ENCODE data around the gene ZNF354B. TPM values are rescaled to one million over a fixed set of nuclear protein-coding genes. Genes with fewer than 3 reads are reported as not detected.
A peak's percentile ranks its signal among the peaks of the same experiment; 100 is the strongest.

ZNF354B gene
- total and polyA plus RNA-seq, 2 of the 13 experiments (the other 11 are each of a cell fraction or from before 2014, with no cell fraction given): 7.8 to 10.3 TPM

GRCh38 chr5:178859625-178860521 is at the start of gene ZNF354B (continued):
- TF ChIP-seq U2AF2 (IDR thresholded peaks at IDR 0.05; ENCODE audit: low read depth, low read length): no peak
- TF ChIP-seq ZNF512 (CRISPR knock-in tag; IDR thresholded peaks at IDR 0.05): no peak
- TF ChIP-seq IRX3 (CRISPR knock-in tag; IDR thresholded peaks at IDR 0.05; ENCODE audit: borderline replicate concordance, low read depth): no peak
- no peak for TF ChIP-seq THYN1 (CRISPR knock-in tag; IDR thresholded peaks at IDR 0.05; ENCODE audit: borderline replicate concordance, low read depth)
- no peak for TF ChIP-seq ZBTB46 (CRISPR knock-in tag; IDR thresholded peaks at IDR 0.05; ENCODE audit: borderline replicate concordance)
- TF ChIP-seq ZNF224 (CRISPR knock-in tag; IDR thresholded peaks at IDR 0.05): no peak
- 0 out of 2 replicates have a peak, but pooled peaks have one; percentile 36 for TF ChIP-seq TP53 (CRISPR knock-in tag; conservative IDR thresholded peaks at IDR 0.05)
- TF ChIP-seq SP1 (IDR thresholded peaks at IDR 0.05): no peak
- peak; percentile 27; the same call in 1 of the 2 replicates for TF ChIP-seq SP1 (CRISPR knock-in tag; IDR thresholded peaks at IDR 0.05)
- TF ChIP-seq ZNF605 (CRISPR knock-in tag; IDR thresholded peaks at IDR 0.05): peak; percentile 88
- TF ChIP-seq FOXP4 (CRISPR knock-in tag; IDR thresholded peaks at IDR 0.05): no peak; the same call in 1 of the 2 replicates
- no peak for TF ChIP-seq ARNT (IDR thresholded peaks at IDR 0.05)
- peak; percentile 56 for TF ChIP-seq FOXA3 (CRISPR knock-in tag; IDR thresholded peaks at IDR 0.05)
- 0 out of 2 replicates have a peak, but pooled peaks have one; percentile 65 for TF ChIP-seq BRF2 (CRISPR knock-in tag; IDR thresholded peaks at IDR 0.05)
- TF ChIP-seq PATZ1 (CRISPR knock-in tag; IDR thresholded peaks at IDR 0.05): peak; percentile 82
- TF ChIP-seq ZNF567 (CRISPR knock-in tag; IDR thresholded peaks at IDR 0.05; ENCODE audit: borderline replicate concordance): peak; percentile 67; the same call in 1 of the 2 replicates
- peak; percentile 69; the same call in 1 of the 2 replicates for TF ChIP-seq ZNF891 (CRISPR knock-in tag; IDR thresholded peaks at IDR 0.05)
- TF ChIP-seq PBX3 (CRISPR knock-in tag; IDR thresholded peaks at IDR 0.05; ENCODE audit: borderline replicate concordance): 0 out of 2 replicates have a peak, but pooled peaks have one; percentile 41
- TF ChIP-seq FOXK2 (IDR thresholded peaks at IDR 0.05): no peak

Data from HepG2 (cell line).